Measurements from ENCODE around the gene SETD5. TPM values are rescaled to one million over a fixed set of nuclear protein-coding genes. Genes with fewer than 3 reads are reported as not detected.

SETD5 gene
- total and polyA plus RNA-seq, 7 donors, result 8.6 to 149 (median 69.9) TPM

GRCh38 chr3:9420850-9421549, 23.6 kb downstream of the SETD5 start:
- intact Hi-C loops (cut with DNase I), result loop anchor here (5.0 kb wide), 1 partner anchor 59 kb away; the partner anchor contains the start of gene THUMPD3
- Histone ChIP-seq H3K4me1 (peaks cover 0 to 92% (median 71%) of the 10 kb centered on the region in 4 donors), H3K27ac (peak overlapping the region in 2 of 4 donors; percentile 37 to 88), H3K4me3 (no peak overlapping the region), H3K27me3 (no peaks in the 10 kb centered on the region), H3K9me3 (no peaks in the 10 kb centered on the region), H3K36me3 (no peaks in the 10 kb centered on the region)
- no peak for DNase-seq
- TF ChIP-seq CTCF (IDR thresholded peaks at IDR 0.05) (no peak), EP300 (IDR thresholded peaks at IDR 0.05) (no peak), POLR2A (IDR thresholded peaks at IDR 0.05) (no peak)
- WGBS, 2 donors, result 65 to 87% methylated on average over 2 of the region's 2 CpGs

GRCh38 chr3:9422712-9423424, 25.5 kb downstream of the SETD5 start:
- peaks cover 7 to 13% (median 12%) of the 10 kb centered on the region in 4 donors for H3K36me3 ChIP-seq
- H3K4me3 ChIP-seq, result no peak overlapping the region
- peak overlapping the region; percentile 80 to 88 (median 85) for H3K27ac ChIP-seq
- WGBS, 2 donors, result 9 to 36% methylated on average over 5 of the region's 5 CpGs
- H3K9me3 ChIP-seq, result no peaks in the 10 kb centered on the region
- TF ChIP-seq CTCF (IDR thresholded peaks at IDR 0.05) (peak; percentile 49 to 68 (median 50)), POLR2AphosphoS5 (IDR thresholded peaks at IDR 0.05) (peak; percentile 78 to 87 (median 84)), POLR2A (IDR thresholded peaks at IDR 0.05) (peak in 1 of 2 donors; percentile 50), EP300 (IDR thresholded peaks at IDR 0.05) (peak in 1 of 4 donors; percentile 6)
- peak; percentile 95 for DNase-seq
- peaks cover 0 to 92% (median 67%) of the 10 kb centered on the region in 4 donors for H3K4me1 ChIP-seq
- no peaks in the 10 kb centered on the region for H3K27me3 ChIP-seq
- intact Hi-C loops (cut with DNase I), result loop anchor here (1.0 to 5.0 kb wide), 2 partner anchors 25 to 61 kb away; partner anchors contain the start of gene THUMPD3

- TF ChIP-seq POLR2AphosphoS5 (IDR thresholded peaks at IDR 0.05) (no peak), EP300 (IDR thresholded peaks at IDR 0.05) (no peak), POLR2A (IDR thresholded peaks at IDR 0.05) (no peak), CTCF (IDR thresholded peaks at IDR 0.05) (no peak)
- Histone ChIP-seq H3K27me3 (no peaks in the 10 kb centered on the region), H3K36me3 (peaks cover 36 to 63% (median 42%) of the 10 kb centered on the region in 4 donors), H3K4me3 (no peak overlapping the region), H3K27ac (peak overlapping the region in 1 of 4 donors; percentile 1), H3K9me3 (no peaks in the 10 kb centered on the region), H3K4me1 (peaks cover 0 to 39% (median 27%) of the 10 kb centered on the region in 4 donors)
- no peak for DNase-seq
- intact Hi-C loops (cut with DNase I), result no loop called here
These were observed 31.0 kb downstream of the SETD5 start for GRCh38 chr3:9428411-9428810.

GRCh38 chr3:9430733-9431132, 33.3 kb downstream of the SETD5 start:
- Histone ChIP-seq H3K4me1 (peaks cover 0 to 16% (median 7%) of the 10 kb centered on the region in 4 donors), H3K27me3 (no peaks in the 10 kb centered on the region), H3K36me3 (peaks cover 56 to 87% (median 65%) of the 10 kb centered on the region in 4 donors), H3K27ac (no peak overlapping the region), H3K9me3 (no peaks in the 10 kb centered on the region), H3K4me3 (no peak overlapping the region)
- no peak for TF ChIP-seq EP300 (IDR thresholded peaks at IDR 0.05)
- TF ChIP-seq POLR2AphosphoS5 (IDR thresholded peaks at IDR 0.05), result no peak
- no peak for TF ChIP-seq CTCF (IDR thresholded peaks at IDR 0.05)
- TF ChIP-seq POLR2A (IDR thresholded peaks at IDR 0.05), result no peak
- WGBS, 2 donors, result 95 to 96% methylated on average over 3 of the region's 3 CpGs
- intact Hi-C loops (cut with DNase I), result no loop called here
- no peak for DNase-seq
